Fibroblast of lung (primary cell): ENCODE data around the gene SPACA4.

ENCODE experiments used
- EZH2 ChIP-seq: IDR thresholded peaks from 2 replicates; pipeline ENCODE4 v1.5.1; 2012; ENCODE audit warnings: low read length, control low read depth, mild to moderate bottlenecking; ENCODE audit errors: missing control alignments
- TF ChIP-seq, protein P1 (sequence below), 2 donors: IDR thresholded peaks in 1 of 2; conservative IDR thresholded peaks in 1 of 2; 1 replicate in 1 of 2; 2 replicates in 1 of 2; pipeline ENCODE4 v1.5.1; 2011 to 2012; ENCODE audit warnings: low read length in 2 of 2, control low read depth in 1 of 2, inconsistent platforms in 1 of 2, low read depth in 1 of 2, mild to moderate bottlenecking in 1 of 2

DNA sequence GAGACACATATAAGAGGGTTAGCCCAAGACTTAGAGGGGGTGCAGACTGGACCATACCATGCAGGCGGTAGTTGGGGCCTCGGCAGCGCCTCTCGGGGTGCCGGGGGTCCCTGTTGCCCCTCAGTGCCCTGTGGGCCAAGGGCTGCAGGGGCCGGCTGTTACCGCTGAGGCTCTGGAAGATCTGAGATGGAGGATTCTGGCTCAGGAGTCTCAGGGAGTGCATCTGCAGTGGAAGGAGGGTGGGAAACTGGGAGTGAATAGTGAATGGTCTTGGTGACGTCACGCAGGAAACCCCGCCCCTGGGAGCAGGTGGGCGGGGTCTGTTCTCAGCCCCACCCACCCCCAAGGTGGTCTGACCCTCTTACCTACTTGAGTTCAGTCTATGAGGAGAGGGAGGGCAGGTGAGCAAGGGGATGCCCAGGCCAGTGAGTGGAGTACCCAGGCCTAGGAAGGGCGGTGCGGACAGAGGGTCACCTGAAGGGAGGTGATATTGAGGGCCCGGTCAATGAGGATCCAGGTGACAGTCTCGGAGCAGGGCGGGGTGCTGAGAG lies 32.4 kb downstream of the SPACA4 start:
- no peak for TF ChIP-seq EZH2
- TF ChIP-seq, protein P1, sequence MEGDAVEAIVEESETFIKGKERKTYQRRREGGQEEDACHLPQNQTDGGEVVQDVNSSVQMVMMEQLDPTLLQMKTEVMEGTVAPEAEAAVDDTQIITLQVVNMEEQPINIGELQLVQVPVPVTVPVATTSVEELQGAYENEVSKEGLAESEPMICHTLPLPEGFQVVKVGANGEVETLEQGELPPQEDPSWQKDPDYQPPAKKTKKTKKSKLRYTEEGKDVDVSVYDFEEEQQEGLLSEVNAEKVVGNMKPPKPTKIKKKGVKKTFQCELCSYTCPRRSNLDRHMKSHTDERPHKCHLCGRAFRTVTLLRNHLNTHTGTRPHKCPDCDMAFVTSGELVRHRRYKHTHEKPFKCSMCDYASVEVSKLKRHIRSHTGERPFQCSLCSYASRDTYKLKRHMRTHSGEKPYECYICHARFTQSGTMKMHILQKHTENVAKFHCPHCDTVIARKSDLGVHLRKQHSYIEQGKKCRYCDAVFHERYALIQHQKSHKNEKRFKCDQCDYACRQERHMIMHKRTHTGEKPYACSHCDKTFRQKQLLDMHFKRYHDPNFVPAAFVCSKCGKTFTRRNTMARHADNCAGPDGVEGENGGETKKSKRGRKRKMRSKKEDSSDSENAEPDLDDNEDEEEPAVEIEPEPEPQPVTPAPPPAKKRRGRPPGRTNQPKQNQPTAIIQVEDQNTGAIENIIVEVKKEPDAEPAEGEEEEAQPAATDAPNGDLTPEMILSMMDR (conservative IDR thresholded peaks at IDR 0.05 in 1 of 2, IDR thresholded peaks at IDR 0.05 in 1 of 2; ENCODE audit: low read depth in 1 of 2, low read length in 2 of 2) = no peak
